Activated T-cell treated with anti-CD3 and anti-CD28 coated beads, Interleukin-2, amount 50 U/mL, for 48 hours (primary cell): ENCODE data around the gene PRG3.
"Not testable (repeated sequence)": the region's sequence is repeated elsewhere in the genome, so short reads cannot be mapped to it uniquely, and the experiment has no call there.

Experiments
- DNase-seq, 2 experiments: peaks; one replicate each; pipeline ENCODE4 v3.0.0-alpha.2; 2020

The PRG3 gene

DNA sequence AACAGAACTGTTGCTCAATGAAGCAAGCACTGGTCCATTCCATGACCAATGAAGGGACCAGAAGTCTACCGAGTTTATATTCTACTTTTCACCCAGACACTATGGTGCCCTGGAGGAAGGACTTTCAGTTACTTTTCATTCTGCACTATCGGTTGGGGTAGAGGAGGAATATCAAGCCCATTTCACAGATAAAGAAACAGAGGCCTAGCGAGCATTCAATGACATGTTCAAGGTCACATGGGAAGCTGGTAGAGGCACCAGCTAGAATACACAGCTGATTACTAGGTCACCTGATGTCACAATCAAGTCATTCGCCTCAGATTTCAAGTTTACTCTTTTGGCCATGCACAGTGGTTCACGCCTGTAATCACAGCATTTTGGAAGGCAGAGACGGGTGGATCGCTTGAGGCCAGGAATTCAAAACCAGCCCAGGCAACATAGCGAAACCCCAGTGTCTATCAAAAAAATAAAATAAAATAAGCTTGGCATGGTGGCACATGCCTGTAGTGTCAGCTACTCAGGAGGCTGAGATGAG lies 27.1 kb upstream of the PRG3 start:
- no peak for DNase-seq

DNA sequence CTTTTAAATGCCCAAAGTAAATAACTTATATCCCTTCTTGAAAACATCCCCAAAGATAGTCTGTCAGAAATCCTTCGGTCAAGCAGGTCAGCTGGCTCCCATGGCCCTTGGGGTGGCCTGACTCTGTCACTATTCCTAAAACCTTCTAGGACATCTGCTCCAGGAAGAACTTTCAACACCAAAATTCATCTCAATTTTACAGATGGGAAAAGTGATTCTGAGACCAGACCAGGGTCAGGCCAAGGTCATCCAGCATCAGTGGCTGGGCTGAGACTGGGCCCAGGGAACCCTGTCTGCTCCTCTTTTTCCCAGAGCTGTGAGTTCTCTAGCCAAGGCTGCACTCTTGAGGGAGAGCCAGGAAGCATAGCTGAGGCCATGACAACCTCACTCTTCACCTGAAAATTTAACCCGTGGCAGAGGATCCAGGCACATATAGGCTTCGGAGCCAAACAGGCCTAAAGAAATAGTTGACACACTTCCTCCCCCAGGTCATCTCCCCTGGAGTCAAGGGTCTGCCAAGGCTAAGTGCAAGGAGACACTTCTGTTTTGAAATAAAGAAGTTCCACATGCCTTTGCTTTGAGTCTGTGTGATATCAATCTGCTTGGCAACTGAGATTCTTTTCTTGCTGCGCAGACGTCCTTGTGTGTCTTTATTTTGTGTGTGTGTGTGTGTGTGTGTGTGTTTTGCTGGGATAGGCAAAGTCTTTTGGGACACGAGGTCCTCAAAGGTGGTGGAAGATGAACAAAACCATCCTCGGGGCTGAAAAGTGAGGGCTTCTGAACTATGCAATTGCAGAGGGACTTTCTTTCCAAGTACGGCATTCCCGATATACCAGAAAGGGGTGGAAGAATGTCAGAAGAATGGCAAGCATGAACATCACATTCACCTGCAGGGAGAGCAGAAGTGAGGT lies 26.3 kb upstream of the PRG3 start:
- DNase-seq, result no peak

DNA sequence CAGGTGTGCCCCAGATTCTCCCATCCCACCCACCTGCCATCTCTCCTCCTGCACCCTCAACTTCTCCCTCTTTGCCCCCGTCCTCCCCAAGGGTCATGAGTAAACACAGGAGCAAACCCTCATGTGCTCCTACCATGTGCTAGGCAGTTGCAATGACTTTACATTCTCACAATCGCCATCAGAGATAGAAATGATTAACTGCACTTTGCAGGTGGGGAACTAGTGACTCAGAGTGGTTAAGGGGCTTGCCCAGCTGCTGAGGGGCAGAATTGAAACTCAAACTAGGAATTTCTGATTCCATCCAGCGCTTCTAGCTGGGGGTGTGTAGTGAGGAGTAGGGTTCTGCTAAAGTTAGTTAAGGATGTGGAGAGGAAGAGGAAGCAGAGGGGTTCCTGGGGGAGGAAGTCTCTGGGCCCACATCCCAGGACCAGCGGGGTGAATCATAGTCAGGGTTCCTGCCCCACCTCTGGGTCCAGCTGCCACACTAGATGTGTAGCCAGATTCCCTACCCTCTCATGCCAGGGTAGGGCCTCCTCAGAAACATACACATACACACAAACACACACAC lies 25.5 kb upstream of the PRG3 start:
- peak; percentile 60 to 68 for DNase-seq

DNA sequence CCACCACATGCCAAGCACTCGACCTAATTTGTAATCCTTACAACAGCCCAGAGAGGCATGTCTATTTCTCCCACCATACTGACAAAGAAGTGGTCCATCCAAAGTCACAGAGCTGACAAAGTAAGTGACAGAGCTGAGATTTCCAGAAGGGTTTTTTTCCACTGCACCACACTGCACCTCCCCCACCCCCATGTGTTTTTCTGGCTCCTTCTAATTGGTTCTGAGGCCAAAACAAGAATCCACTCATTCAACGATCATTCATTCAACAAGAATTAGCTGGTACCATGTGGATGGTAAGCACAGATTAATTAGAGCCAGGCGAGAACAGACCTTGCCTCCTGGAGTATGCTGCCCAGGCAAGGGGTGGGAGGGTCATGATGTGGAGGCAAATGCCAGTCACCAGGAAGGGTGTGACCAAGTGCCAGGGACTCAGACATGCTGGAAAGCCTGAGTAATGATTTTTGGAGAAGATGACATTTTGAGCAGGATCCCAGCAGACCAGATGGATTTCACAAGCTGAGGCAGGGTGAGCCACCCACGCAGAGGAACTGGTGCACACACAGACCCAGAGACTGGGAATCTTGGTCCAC lies 24.4 kb upstream of the PRG3 start:
- no peak for DNase-seq

DNA sequence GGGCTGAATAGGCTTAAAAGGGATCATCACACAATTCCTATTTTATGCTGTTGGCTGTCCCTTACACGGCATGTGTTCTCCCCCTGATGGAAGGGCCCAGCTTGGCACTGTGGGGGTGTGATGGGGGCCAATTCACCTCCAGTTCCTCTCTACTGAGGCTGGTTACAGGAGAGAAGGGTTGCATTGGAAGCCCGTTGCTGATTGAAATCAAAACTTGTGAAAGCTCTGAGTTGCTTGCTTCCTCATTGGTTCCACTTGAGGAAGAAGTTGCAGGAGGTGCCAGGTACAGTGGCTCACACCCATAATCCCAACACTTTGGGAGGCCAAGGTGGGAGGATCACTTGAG lies 22.8 kb upstream of the PRG3 start:
- no peak for DNase-seq

DNA sequence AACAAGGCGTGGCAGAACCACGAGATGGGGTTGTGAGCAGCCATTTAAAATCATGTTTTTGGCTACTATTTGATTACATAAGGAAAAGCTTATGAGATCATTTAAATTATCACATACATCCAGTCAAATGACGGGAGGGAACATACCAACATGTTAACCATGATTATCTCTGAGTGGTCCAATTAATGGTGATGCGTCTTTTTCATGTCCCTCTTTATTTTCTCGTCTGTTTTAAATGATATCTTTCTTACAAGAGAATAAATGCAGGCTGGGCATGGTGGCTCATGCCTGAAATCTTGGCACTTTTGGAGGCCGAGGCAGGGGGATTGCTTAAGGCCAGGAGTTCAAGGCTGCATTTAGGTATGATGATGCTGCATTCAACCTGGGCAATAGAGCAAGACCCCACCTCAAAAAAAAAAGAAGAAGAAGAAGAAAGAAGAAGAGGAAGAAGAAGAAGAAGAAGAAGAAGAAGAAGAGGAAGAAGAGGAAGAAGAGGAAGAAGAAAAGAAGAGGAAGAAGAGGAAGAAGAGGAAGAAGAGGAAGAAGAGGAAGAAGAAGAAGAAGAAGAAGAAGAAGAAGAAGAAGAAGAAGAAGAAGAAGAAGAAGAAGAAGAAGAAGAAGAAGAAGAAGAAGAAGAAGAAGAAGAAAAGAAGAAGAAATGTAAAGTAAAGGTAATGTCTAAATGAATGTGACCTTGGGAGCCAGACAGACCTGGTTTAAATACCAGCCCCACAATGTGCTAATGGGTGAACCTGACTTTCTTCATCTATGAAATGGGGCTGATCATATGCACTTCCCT lies 22.3 kb upstream of the PRG3 start:
- DNase-seq, result not testable (repeated sequence)

DNA sequence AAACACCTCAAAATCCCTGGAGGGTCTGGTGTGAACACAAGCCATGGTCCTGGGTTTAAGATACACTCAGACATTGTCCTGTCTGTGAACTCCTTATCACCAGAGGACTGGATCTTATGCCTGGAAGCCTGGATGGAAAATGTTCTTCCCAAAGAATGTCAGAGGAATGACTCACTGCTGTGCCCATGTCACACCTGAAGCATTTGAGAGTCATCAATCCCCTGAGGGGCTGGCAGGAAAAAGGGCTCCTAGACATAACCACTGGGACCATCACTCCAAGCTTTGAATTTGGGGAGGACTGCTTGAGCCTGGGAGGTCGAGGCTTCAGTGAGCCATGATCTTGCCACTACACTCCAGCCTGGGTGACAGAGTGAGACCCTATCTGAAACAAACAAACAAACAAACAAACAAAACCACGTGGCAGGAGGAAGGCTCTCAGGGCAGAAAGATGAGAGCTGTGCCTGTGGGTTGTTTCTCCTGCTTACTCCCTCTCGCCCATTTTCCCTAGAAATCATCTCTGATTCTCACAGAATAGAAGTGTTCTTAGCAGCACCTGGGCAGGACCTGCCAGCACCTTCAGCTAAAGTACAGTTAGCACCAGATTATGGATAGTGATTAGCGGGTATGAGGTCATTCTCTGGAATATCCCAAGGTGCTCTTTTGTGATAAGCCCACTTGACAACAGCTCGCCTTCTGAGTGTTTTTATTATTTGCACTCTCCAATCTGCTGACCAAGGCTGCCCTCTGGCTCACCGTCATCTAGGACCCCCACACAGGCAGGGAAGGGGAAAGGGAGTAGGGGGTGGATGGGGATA lies 21.4 kb upstream of the PRG3 start:
- DNase-seq, result no peak

DNA sequence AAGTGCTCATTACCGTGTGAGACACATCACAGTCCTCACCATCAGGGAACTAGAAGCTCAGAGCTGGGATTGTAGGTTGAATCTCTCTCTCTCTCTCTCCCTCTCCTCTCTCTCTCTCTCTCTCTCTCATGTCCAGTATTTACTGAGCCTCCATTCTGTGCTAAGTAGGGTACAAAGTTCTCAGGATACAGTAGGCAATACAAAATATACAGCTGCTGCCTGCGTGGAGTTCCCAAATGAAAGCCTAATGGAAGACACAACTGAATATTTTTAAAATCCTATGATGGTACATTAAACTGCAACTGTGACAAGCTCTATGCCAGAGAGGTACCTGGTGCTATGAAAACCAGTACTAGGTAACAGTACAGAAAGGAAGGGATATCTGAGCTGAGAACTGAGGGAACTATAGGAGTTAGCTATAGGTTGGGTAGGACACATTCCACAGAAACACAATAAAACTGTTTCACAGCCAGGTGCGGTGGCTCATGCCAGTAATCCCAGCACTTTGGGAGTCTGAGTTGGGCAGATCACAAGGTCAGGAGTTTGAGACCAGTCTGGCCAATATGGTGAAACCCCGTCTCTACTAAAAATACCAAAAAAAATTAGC lies 19.1 kb upstream of the PRG3 start:
- no peak for DNase-seq

DNA sequence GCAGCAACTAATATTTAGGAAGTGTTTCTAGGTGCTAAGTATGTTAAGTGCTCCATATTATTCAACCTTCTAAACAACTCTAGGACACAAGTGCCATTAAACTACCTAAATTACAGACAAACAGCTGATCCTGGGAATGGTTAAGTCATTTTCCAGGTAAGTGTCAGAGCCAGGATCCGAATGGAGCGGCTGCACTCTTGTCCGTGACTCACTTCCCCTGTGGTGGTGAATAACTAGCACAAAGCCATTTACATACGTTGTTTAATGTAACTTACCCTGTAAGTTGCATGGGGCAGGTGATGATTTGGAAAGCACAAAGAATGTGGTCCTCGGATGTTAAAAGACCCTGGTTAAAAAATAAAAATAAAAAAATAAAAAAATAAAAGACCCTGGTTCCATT lies 18.3 kb upstream of the PRG3 start:
- no peak for DNase-seq

DNA sequence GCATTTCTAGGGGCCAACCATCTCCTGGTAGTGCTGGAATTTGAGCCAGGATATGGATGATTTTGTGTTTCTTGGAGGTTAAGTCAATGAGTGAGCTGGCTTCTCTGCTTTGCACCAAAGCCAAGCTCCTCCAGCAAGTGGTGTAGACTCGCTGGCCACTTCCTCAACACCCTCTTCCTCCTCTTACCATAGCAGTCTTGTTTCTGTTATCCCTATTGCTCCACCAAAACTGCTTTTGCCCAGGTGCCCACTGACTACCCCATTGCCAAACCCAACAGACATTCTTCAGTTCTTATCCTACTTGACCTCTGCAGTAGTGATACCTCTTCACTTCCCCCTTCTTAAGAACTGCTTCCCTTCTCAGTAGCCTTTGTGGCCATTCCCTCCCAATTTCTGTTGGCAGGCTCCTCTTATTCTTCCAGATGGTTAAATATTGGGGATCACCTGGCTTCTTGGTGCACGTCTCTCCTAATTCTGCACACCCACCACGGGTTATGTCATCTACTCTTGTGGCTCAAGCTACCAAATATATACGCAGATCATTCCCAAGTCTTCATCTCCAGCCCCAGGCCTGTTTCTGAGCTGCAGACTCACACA lies 16.5 kb upstream of the PRG3 start:
- no peak for DNase-seq

DNA sequence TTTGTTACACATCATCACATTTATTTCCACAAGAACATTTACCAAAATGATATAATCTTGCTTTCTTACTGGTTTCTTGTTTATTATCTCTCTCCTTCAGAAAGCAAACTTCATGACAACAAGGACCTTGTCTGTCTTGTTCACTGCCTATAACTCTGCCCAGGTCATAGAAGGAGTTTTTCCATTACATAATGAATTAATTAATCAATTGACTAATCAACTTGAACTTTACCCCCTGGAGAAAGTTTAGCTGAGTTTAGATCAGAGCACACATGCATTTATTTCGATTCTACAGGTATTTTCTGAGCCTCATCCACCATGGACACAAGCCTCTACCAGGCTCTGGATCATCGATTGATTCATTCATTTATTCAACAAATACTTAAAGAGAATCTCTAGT lies 15.8 kb upstream of the PRG3 start:
- no peak for DNase-seq

DNA sequence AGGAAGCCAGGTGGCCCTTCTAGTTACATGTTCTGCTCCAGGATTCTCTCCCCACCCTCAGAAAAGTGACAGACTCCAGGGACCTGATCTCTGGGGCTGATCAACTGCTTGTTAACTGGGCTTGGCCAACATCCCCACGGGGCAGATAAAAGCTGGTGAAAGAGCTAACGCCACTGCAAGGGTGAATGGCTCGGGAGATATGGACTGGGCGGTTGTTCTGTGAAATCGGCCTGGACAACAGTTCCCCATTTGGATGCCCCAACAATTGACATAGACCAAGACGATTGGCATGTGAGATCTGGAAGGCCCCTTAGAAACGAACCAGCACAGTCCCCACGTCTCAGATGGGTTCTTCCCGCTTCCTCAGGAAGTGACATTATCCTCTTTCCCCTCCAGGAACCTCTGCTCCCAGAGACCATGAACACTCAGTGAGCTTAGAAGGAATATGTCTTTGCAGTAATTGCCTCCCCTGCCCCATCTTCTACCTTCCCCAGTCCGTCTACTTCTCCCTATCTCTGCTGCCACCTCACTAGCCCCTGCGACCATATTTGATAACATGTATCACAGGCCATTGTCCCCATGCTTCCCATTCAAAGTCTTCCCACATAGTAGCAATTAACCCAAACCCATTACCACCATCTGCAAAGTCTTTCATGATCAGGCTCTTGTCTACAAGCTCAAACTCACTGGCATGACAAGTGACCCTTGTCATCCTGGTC lies 15.1 kb upstream of the PRG3 start:
- DNase-seq, result no peak

DNA sequence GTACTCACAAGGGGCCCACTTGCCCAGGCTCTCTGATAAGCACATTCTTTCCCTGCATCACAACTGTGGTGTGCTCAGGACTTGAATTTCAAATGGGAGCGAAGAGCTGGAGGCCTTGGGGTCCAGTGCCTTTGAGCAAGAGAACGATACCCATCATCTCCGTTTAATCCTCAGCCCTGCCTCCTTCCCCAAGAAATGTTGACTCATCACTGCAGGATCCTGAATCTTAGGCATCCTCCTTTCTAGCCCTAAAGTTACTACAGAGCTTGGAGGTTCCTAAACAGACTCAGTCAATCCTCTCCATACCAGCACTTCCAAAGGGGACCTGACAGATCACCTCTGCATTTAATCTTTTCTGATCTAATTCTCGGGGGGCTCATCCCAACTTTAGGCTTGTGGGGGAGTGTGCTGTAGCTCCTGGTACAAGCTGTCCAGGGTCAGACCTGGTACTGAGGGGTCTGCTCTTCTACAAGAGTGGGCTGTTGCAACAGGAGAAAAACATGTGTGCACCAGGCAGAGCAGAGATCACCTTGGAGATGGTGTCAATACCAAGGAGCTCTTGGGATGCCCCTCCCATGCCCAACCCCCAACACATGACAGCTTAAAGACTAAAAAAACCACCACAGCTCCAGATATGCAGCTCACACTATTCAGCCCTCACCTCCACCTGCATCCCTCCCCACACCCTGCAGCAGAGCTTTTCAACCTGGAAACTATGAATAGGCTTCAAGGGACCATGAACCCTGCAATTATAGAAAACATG lies 13.4 kb upstream of the PRG3 start:
- no peak for DNase-seq

DNA sequence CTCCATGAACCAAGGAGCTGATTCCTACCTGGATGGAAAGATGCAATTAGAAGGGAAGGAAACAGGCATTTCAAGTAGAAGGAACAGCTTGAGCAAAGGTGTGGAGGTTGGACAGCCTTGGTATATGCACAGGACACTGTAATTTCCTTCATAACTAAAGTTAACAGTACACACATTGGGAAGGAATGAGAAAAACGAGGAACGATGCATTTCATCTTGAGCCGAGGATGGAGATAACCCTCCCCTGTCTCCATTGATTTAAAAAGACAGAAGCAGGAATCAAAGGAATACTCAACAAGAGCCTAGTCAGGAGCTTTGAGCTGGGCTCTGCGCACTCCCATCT lies 11.8 kb upstream of the PRG3 start:
- DNase-seq, result no peak

DNA sequence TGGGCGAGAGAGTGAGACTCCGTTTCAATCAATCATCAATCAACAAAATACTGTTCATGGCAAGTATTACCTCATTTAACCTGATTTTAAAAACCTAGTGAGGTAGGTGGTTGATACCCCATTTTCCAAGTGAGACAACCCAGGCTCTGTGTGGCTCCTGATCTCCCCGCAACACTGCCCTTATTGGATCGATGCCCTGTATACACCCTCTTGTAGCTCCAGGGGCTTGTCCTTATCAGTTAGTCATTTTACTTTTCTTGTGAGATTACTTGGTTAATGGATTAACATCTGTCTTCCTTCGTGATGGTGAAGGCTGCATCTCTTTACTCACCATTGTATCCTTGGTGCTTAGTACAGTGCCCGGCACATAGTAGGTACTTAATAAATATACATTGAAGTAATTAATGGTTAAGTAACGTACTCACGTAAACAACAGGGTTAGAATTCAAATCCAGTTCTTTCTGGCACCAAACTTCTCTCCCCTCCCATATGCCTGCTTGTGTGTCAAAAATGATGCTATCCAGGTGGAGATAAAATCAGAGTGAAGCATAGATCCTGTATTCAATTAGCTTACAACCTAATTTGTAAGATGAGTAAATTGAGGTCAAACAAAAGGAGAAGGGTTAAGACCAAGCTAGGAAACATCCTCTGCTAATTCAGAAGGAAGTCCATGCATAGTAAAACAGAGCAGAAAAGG lies 11.3 kb upstream of the PRG3 start:
- DNase-seq, result no peak

DNA sequence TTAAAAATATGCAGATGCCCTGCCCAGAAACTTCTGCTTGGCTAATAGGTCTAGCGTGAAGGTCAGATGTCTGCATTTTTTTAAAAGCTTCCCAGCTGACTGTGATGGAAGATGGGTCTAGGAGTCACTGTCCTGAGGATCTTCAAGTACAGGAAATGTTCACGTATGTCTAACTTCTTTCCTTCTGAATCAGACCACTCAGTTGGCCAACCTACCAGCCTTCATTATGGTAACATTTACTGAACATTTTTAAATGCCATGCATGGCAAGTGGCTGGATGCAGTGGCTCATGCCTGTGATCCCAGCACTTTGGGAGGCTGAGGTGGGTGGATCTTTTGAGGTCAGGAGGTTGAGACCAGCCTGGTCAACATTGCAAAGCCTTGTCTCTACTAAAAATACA lies 10.6 kb upstream of the PRG3 start:
- DNase-seq, result no peak

DNA sequence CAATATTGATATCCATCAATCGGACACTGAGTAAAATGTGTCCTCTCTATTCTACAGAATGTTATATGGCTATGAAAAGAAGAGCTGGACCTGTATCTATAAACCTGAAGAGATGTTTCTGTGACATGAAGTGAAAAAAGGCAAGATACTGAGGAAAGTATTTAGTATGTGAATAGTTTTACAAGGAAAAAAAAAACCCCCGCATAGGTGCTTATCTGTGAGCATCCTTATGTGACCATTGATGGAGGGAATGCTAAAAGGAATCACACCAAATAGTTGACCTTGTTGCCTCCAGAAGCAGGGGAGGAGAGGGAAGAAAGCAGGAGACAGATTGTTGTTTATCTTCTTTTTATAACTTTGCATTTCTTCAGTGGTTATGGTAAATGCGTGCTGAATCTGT lies 10.2 kb upstream of the PRG3 start:
- DNase-seq, result no peak

DNA sequence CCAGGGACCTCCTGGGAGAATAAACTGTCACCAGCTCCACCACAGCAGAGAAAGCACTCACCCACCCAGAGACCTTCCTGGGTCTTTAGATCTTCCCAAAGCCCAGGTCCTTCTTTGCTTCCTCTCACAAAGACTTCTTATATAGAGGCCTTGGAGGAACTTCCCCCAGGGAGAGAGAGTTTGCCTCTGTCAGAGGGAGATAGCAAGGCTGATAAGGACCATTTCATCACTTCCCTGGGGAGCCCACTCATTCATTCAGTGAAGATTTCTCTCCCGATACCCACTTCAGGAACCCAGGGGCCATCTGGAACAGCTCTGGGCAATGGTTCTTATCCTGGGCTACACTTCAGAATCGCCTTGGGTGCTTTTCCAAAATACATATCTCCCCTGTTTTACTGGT lies 9.6 kb upstream of the PRG3 start, which contains the start of gene PRG2:
PRG2 (minus strand) TSS at position 116 of the 400 bp plus-strand sequence. CDS start 706 bp downstream, outside the sequence.
- DNase-seq, result no peak

DNA sequence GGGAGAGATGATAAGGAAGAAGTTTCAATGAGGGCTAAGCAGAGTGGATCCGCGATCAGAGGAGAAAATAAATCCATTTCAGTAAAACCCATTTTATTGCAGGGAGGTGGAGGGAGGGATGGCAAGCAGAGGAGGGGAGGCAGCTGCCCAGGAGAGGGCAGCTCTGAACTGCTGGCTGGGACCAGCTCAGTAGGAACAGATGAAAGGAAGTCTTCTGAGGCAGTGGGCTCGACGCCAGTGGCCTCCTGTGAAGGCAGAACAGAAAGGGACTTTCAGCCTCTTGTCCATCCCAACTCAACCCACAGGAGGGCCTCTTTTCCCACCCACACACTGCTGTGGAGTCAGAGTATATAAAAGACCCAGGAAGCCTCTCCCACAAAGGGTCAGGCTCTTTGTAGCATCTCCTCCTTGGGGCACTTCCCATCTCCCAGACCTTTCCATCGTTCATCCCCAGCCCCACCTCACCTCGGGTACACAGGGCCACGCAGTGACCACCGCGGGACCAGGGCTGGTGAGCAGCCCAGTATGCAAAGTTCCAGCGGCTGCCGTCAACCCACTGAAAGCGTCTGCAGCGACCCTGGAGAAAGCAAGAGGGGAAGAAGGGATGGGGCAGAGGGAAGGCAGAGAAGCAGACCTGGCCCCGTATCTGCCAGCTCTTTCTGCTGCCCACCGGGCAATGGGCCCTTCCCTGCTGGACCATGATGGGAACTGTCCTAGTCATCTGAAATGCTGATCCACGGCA lies 6.5 kb upstream of the PRG3 start:
- no peak for DNase-seq
